ENCODE results near the gene IL19. TPM values are rescaled to one million over a fixed set of nuclear protein-coding genes. Genes with fewer than 3 reads are reported as not detected.

IL19 gene
- total and polyA plus RNA-seq, 2 of the 13 experiments (the other 11 are each of a cell fraction or from before 2014, with no cell fraction given): not detected

- no peak for DNase-seq (ENCODE audit: low spot score)
- H3K4me3 ChIP-seq (replicated peaks in 1 of 3; ENCODE audit: insufficient read depth in 1 of 3, low read depth in 2 of 3, low read length in 3 of 3): no peak overlapping the region
- H3K79me2 ChIP-seq (ENCODE audit: insufficient read depth, low read length): no peaks in the 10 kb centered on the region
- H3K36me3 ChIP-seq (replicated peaks in 1 of 2; ENCODE audit: control insufficient read depth in 1 of 2, insufficient read depth in 2 of 2, low read length in 2 of 2): no peaks in the 10 kb centered on the region
- TF ChIP-seq ZNF670 (CRISPR knock-in tag; IDR thresholded peaks at IDR 0.05; ENCODE audit: borderline replicate concordance): no peak
- no peak for TF ChIP-seq E2F1 (CRISPR knock-in tag; IDR thresholded peaks at IDR 0.05)
- H3K4me1 ChIP-seq (ENCODE audit: insufficient read depth, low read length): no peaks in the 10 kb centered on the region
- no peaks in the 10 kb centered on the region for H4K20me1 ChIP-seq (ENCODE audit: insufficient read depth, low read length)
- ChIA-PET CTCF (ENCODE audit: low intra/inter-chr PET ratio, low total read pairs) (no interaction called here), POLR2A (no interaction called here)
- no peak overlapping the region for H3K27ac ChIP-seq (ENCODE audit: extremely low read length, insufficient read depth, low read length)
- no peak overlapping the region for H2AFZ ChIP-seq (ENCODE audit: low read length)
- H3K9ac ChIP-seq (ENCODE audit: insufficient read depth, low read depth, low read length): no peak overlapping the region
- BruUV-seq (replicated peaks): no TSS peak
- in situ Hi-C loops (cut with HindIII; ENCODE audit: extremely low pct_ligation_motif_present, low pct_unique_long_range_greater_than_20kb): no loop called here
- FAIRE-seq: no peak
- no peak for ATAC-seq
- no peak overlapping the region for H3K4me2 ChIP-seq (ENCODE audit: low read depth, low read length)
- WGBS (ENCODE audit: low lambda C conversion rate): 0% methylated on average over 3 of the region's 3 CpGs
- intact Hi-C loops (cut with micrococcal nuclease; ENCODE audit: unreplicated experiment): no loop called here
- H3K27me3 ChIP-seq (ENCODE audit: control insufficient read depth in 1 of 2, insufficient read depth in 2 of 2, low read length in 2 of 2): peaks cover 3 to 20% of the 10 kb centered on the region in 2 experiments; a peak in 2 of 5 replicates
- no peaks in the 10 kb centered on the region for H3K9me3 ChIP-seq (ENCODE audit: low read length)
Observed at GRCh38 chr1:206824331-206824730, 53.8 kb downstream of the IL19 start.

- in situ Hi-C loops (cut with HindIII; ENCODE audit: extremely low pct_ligation_motif_present, low pct_unique_long_range_greater_than_20kb): no loop called here
- intact Hi-C loops (cut with micrococcal nuclease; ENCODE audit: unreplicated experiment): no loop called here
- Histone ChIP-seq H3K4me3 (replicated peaks in 1 of 3; ENCODE audit: insufficient read depth in 1 of 3, low read depth in 2 of 3, low read length in 3 of 3) (no peak overlapping the region), H3K9me3 (ENCODE audit: low read length) (no peaks in the 10 kb centered on the region), H3K79me2 (ENCODE audit: insufficient read depth, low read length) (no peaks in the 10 kb centered on the region), H3K9ac (ENCODE audit: insufficient read depth, low read depth, low read length) (no peak overlapping the region), H3K36me3 (replicated peaks in 1 of 2; ENCODE audit: control insufficient read depth in 1 of 2, insufficient read depth in 2 of 2, low read length in 2 of 2) (no peaks in the 10 kb centered on the region), H3K27me3 (ENCODE audit: control insufficient read depth in 1 of 2, insufficient read depth in 2 of 2, low read length in 2 of 2) (peaks cover 3 to 15% of the 10 kb centered on the region in 2 experiments; a peak in 2 of 5 replicates), H2AFZ (ENCODE audit: low read length) (no peak overlapping the region), H3K4me1 (ENCODE audit: insufficient read depth, low read length) (no peaks in the 10 kb centered on the region), H3K27ac (ENCODE audit: extremely low read length, insufficient read depth, low read length) (no peak overlapping the region), H3K4me2 (ENCODE audit: low read depth, low read length) (no peak overlapping the region), H4K20me1 (ENCODE audit: insufficient read depth, low read length) (no peaks in the 10 kb centered on the region)
- no peak for DNase-seq (ENCODE audit: low spot score)
- no peak for FAIRE-seq
- TF ChIP-seq FOXJ3 (CRISPR knock-in tag; IDR thresholded peaks at IDR 0.05; ENCODE audit: borderline replicate concordance) (no peak), ZNF235 (CRISPR knock-in tag; IDR thresholded peaks at IDR 0.05; ENCODE audit: borderline replicate concordance) (no peak), ZNF790 (CRISPR knock-in tag; IDR thresholded peaks at IDR 0.05; ENCODE audit: borderline replicate concordance) (no peak), HNRNPH1 (optimal IDR thresholded peaks at IDR 0.05; ENCODE audit: low read depth, low read length) (no peak), CBFB (CRISPR knock-in tag; IDR thresholded peaks at IDR 0.05) (no peak), TEF (CRISPR knock-in tag; IDR thresholded peaks at IDR 0.05) (no peak)
- ChIA-PET CTCF (ENCODE audit: low intra/inter-chr PET ratio, low total read pairs) (no interaction called here), POLR2A (no interaction called here)
- no peak for ATAC-seq
- BruUV-seq (replicated peaks): no TSS peak
- 41% methylated on average over 4 of the region's 4 CpGs for WGBS (ENCODE audit: low lambda C conversion rate)
Observed at GRCh38 chr1:206826394-206826793, 55.8 kb downstream of the IL19 start.
